ENCODE results near the gene TCEANC.

The TCEANC gene

DNA sequence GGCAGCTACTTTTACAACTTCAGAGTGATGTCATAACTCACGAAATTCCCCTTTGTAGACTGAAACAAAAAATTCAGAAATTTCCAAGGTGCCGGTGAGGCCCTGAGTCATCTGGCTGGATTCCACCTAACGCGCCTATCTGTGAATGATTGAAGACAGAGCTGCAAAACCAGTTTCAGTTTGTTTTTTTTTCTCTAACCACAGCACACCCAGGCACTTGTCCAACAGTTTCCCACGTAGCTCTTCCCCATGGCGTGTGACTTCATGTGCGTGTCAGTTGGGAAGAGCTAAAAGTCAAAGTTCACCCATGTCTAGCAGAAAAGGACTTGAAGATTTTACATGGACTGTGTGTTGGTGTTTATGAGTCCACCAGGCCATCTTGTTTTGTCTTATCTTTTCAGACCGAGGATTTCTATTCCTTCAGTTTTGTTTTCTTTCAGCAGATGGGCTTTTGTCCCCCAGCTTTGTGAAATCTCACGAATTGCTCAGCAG is 16.4 kb downstream of the TCEANC start:
- no peaks in the 10 kb centered on the region for H3K9me3 ChIP-seq (ENCODE audit: control insufficient read depth, insufficient read depth, low read depth, low read length)
- CTCF ChIA-PET = interaction anchor here (0.6 to 1.7 kb wide), 5 partner anchors 10 to 366 kb away, joined by 3 to 9 read pairs (median 5); partner anchors contain the start of gene RAB9A
- POLR2A ChIA-PET = interaction anchor here (0.5 to 2.0 kb wide), 12 partner anchors 10 to 360 kb away, joined by 3 to 27 read pairs (median 6); partner anchors contain the start of genes GEMIN8, OFD1, RAB9A and TCEANC
- H3K4me3 ChIP-seq (ENCODE audit: low read depth, low read length) = no peak overlapping the region
- H3K36me3 ChIP-seq (ENCODE audit: control insufficient read depth in 2 of 2, insufficient read depth in 1 of 2, low read length in 2 of 2) = no peaks in the 10 kb centered on the region
- H3K4me1 ChIP-seq (ENCODE audit: control insufficient read depth, insufficient read depth, low read length) = peaks cover 22% of the 10 kb centered on the region
- peak overlapping the region; percentile 74 for H3K27ac ChIP-seq (ENCODE audit: extremely low read depth, low read depth, low read length)
- no peak for TF ChIP-seq ZNF529 (tag by site-specific recombination; IDR thresholded peaks at IDR 0.05; ENCODE audit: insufficient replicate concordance)
- peak; percentile 91 for TF ChIP-seq ZXDB (tag by site-specific recombination; IDR thresholded peaks at IDR 0.05)
- TF ChIP-seq, protein P1, sequence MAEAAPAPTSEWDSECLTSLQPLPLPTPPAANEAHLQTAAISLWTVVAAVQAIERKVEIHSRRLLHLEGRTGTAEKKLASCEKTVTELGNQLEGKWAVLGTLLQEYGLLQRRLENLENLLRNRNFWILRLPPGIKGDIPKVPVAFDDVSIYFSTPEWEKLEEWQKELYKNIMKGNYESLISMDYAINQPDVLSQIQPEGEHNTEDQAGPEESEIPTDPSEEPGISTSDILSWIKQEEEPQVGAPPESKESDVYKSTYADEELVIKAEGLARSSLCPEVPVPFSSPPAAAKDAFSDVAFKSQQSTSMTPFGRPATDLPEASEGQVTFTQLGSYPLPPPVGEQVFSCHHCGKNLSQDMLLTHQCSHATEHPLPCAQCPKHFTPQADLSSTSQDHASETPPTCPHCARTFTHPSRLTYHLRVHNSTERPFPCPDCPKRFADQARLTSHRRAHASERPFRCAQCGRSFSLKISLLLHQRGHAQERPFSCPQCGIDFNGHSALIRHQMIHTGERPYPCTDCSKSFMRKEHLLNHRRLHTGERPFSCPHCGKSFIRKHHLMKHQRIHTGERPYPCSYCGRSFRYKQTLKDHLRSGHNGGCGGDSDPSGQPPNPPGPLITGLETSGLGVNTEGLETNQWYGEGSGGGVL (tag by site-specific recombination; IDR thresholded peaks at IDR 0.05) = peak; percentile 42; the same call in 1 of the 2 replicates
- TF ChIP-seq ZNF626 (tag by site-specific recombination; IDR thresholded peaks at IDR 0.05) = no peak
- TF ChIP-seq, protein P2, sequence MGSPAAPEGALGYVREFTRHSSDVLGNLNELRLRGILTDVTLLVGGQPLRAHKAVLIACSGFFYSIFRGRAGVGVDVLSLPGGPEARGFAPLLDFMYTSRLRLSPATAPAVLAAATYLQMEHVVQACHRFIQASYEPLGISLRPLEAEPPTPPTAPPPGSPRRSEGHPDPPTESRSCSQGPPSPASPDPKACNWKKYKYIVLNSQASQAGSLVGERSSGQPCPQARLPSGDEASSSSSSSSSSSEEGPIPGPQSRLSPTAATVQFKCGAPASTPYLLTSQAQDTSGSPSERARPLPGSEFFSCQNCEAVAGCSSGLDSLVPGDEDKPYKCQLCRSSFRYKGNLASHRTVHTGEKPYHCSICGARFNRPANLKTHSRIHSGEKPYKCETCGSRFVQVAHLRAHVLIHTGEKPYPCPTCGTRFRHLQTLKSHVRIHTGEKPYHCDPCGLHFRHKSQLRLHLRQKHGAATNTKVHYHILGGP (tag by site-specific recombination; IDR thresholded peaks at IDR 0.05) = no peak
- no peak for TF ChIP-seq ZNF654 (tag by site-specific recombination; IDR thresholded peaks at IDR 0.05; ENCODE audit: low read depth)
- TF ChIP-seq ZNF510 (tag by site-specific recombination; IDR thresholded peaks at IDR 0.05; ENCODE audit: insufficient replicate concordance) = no peak
- no peak for TF ChIP-seq MYNN (tag by site-specific recombination; IDR thresholded peaks at IDR 0.05; ENCODE audit: borderline replicate concordance)
- peak; percentile 65; the same call in 1 of the 2 replicates for TF ChIP-seq EGR2 (tag by site-specific recombination; IDR thresholded peaks at IDR 0.05; ENCODE audit: low read depth)
- peak; percentile 41; the same call in 1 of the 2 replicates for TF ChIP-seq GLI2 (tag by site-specific recombination; IDR thresholded peaks at IDR 0.05; ENCODE audit: borderline replicate concordance, low read depth)
- no peak for TF ChIP-seq ZNF426 (tag by site-specific recombination; IDR thresholded peaks at IDR 0.05)
- no peak for TF ChIP-seq ZNF423 (tag by site-specific recombination; IDR thresholded peaks at IDR 0.05)
- 0 out of 2 replicates have a peak, but pooled peaks have one; percentile 23 for TF ChIP-seq KLF1 (tag by site-specific recombination; IDR thresholded peaks at IDR 0.05)
- peak; percentile 87 for TF ChIP-seq ZNF366 (tag by site-specific recombination; conservative IDR thresholded peaks at IDR 0.05)
- TF ChIP-seq ZNF10 (tag by site-specific recombination; IDR thresholded peaks at IDR 0.05) = peak; percentile 77
- TF ChIP-seq, protein P3, sequence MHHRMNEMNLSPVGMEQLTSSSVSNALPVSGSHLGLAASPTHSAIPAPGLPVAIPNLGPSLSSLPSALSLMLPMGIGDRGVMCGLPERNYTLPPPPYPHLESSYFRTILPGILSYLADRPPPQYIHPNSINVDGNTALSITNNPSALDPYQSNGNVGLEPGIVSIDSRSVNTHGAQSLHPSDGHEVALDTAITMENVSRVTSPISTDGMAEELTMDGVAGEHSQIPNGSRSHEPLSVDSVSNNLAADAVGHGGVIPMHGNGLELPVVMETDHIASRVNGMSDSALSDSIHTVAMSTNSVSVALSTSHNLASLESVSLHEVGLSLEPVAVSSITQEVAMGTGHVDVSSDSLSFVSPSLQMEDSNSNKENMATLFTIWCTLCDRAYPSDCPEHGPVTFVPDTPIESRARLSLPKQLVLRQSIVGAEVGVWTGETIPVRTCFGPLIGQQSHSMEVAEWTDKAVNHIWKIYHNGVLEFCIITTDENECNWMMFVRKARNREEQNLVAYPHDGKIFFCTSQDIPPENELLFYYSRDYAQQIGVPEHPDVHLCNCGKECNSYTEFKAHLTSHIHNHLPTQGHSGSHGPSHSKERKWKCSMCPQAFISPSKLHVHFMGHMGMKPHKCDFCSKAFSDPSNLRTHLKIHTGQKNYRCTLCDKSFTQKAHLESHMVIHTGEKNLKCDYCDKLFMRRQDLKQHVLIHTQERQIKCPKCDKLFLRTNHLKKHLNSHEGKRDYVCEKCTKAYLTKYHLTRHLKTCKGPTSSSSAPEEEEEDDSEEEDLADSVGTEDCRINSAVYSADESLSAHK (tag by site-specific recombination; IDR thresholded peaks at IDR 0.05) = peak; percentile 75
- TF ChIP-seq ZNF658 (tag by site-specific recombination; IDR thresholded peaks at IDR 0.05) = no peak
- TF ChIP-seq, protein P4, sequence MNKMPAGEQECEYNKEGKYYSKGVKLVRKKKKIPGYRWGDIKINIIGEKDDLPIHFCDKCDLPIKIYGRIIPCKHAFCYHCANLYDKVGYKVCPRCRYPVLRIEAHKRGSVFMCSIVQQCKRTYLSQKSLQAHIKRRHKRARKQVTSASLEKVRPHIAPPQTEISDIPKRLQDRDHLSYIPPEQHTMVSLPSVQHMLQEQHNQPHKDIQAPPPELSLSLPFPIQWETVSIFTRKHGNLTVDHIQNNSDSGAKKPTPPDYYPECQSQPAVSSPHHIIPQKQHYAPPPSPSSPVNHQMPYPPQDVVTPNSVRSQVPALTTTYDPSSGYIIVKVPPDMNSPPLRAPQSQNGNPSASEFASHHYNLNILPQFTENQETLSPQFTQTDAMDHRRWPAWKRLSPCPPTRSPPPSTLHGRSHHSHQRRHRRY (tag by site-specific recombination; IDR thresholded peaks at IDR 0.05) = no peak
- TF ChIP-seq, protein P5, sequence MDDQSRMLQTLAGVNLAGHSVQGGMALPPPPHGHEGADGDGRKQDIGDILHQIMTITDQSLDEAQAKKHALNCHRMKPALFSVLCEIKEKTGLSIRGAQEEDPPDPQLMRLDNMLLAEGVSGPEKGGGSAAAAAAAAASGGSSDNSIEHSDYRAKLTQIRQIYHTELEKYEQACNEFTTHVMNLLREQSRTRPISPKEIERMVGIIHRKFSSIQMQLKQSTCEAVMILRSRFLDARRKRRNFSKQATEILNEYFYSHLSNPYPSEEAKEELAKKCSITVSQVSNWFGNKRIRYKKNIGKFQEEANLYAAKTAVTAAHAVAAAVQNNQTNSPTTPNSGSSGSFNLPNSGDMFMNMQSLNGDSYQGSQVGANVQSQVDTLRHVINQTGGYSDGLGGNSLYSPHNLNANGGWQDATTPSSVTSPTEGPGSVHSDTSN (CRISPR knock-in tag; IDR thresholded peaks at IDR 0.05) = no peak
- no peak for TF ChIP-seq ZNF670 (tag by site-specific recombination; IDR thresholded peaks at IDR 0.05; ENCODE audit: low read depth)
- peak; percentile 19; the same call in 1 of the 2 replicates for TF ChIP-seq SP3 (tag by site-specific recombination; IDR thresholded peaks at IDR 0.05)
- TF ChIP-seq, protein P6, sequence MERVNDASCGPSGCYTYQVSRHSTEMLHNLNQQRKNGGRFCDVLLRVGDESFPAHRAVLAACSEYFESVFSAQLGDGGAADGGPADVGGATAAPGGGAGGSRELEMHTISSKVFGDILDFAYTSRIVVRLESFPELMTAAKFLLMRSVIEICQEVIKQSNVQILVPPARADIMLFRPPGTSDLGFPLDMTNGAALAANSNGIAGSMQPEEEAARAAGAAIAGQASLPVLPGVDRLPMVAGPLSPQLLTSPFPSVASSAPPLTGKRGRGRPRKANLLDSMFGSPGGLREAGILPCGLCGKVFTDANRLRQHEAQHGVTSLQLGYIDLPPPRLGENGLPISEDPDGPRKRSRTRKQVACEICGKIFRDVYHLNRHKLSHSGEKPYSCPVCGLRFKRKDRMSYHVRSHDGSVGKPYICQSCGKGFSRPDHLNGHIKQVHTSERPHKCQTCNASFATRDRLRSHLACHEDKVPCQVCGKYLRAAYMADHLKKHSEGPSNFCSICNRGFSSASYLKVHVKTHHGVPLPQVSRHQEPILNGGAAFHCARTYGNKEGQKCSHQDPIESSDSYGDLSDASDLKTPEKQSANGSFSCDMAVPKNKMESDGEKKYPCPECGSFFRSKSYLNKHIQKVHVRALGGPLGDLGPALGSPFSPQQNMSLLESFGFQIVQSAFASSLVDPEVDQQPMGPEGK (tag by site-specific recombination; IDR thresholded peaks at IDR 0.05) = peak; percentile 78
- TF ChIP-seq ZNF792 (tag by site-specific recombination; IDR thresholded peaks at IDR 0.05) = no peak
- TF ChIP-seq, protein P7, sequence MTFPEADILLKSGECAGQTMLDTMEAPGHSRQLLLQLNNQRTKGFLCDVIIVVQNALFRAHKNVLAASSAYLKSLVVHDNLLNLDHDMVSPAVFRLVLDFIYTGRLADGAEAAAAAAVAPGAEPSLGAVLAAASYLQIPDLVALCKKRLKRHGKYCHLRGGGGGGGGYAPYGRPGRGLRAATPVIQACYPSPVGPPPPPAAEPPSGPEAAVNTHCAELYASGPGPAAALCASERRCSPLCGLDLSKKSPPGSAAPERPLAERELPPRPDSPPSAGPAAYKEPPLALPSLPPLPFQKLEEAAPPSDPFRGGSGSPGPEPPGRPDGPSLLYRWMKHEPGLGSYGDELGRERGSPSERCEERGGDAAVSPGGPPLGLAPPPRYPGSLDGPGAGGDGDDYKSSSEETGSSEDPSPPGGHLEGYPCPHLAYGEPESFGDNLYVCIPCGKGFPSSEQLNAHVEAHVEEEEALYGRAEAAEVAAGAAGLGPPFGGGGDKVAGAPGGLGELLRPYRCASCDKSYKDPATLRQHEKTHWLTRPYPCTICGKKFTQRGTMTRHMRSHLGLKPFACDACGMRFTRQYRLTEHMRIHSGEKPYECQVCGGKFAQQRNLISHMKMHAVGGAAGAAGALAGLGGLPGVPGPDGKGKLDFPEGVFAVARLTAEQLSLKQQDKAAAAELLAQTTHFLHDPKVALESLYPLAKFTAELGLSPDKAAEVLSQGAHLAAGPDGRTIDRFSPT (tag by site-specific recombination; IDR thresholded peaks at IDR 0.05) = peak; percentile 66; the same call in 1 of the 2 replicates
- no peak for TF ChIP-seq ZNF837 (tag by site-specific recombination; IDR thresholded peaks at IDR 0.05)
